Measurements from ENCODE around the gene LAG3.
A peak's percentile ranks its signal among the peaks of the same experiment; 100 is the strongest.

The LAG3 gene

GRCh38 chr12:6807170-6807569 is 34.9 kb downstream of the LAG3 start:
- TF ChIP-seq TCF12 (IDR thresholded peaks at IDR 0.05; ENCODE audit: low read depth): no peak
- no peak for TF ChIP-seq NFIC (IDR thresholded peaks at IDR 0.05)
- TF ChIP-seq CEBPB (IDR thresholded peaks at IDR 0.05): no peak
- no peak for TF ChIP-seq TAF1 (IDR thresholded peaks at IDR 0.05; ENCODE audit: low read depth)
- TF ChIP-seq EGR1 (IDR thresholded peaks at IDR 0.05): no peak
- no peak for TF ChIP-seq CREB1 (IDR thresholded peaks at IDR 0.05; ENCODE audit: low read depth)
- TF ChIP-seq USF1 (IDR thresholded peaks at IDR 0.05): no peak
- TF ChIP-seq REST (IDR thresholded peaks at IDR 0.05; ENCODE audit: low read depth): no peak
- no peak for TF ChIP-seq FOXM1 (IDR thresholded peaks at IDR 0.05; ENCODE audit: borderline replicate concordance, low read depth)

GRCh38 chr12:6809056-6809455 is 36.7 kb downstream of the LAG3 start:
- TF ChIP-seq USF1 (IDR thresholded peaks at IDR 0.05): no peak
- TF ChIP-seq CEBPB (IDR thresholded peaks at IDR 0.05): 0 out of 2 replicates have a peak, but pooled peaks have one; percentile 6

GRCh38 chr12:6810758-6811157 is 38.4 kb downstream of the LAG3 start:
- no peak for TF ChIP-seq TEAD4 (IDR thresholded peaks at IDR 0.05)
- no peak for TF ChIP-seq EGR1 (IDR thresholded peaks at IDR 0.05)
- no peak for TF ChIP-seq EP300 (IDR thresholded peaks at IDR 0.05; ENCODE audit: borderline replicate concordance)

- TF ChIP-seq YY1 (IDR thresholded peaks at IDR 0.05; ENCODE audit: low read depth): no peak
- TF ChIP-seq FOXM1 (IDR thresholded peaks at IDR 0.05; ENCODE audit: borderline replicate concordance, low read depth): no peak
- no peak for TF ChIP-seq MAX (IDR thresholded peaks at IDR 0.05)
- no peak for TF ChIP-seq RAD21 (IDR thresholded peaks at IDR 0.05; ENCODE audit: low read depth)
- TF ChIP-seq REST (IDR thresholded peaks at IDR 0.05; ENCODE audit: low read depth): no peak
- no peak for TF ChIP-seq CREB1 (IDR thresholded peaks at IDR 0.05; ENCODE audit: low read depth)
- no peak for TF ChIP-seq USF1 (IDR thresholded peaks at IDR 0.05)
These were observed 41.0 kb downstream of the LAG3 start for GRCh38 chr12:6813363-6813762.

- TF ChIP-seq TAF1 (IDR thresholded peaks at IDR 0.05; ENCODE audit: low read depth): no peak
- no peak for TF ChIP-seq FOXM1 (IDR thresholded peaks at IDR 0.05; ENCODE audit: borderline replicate concordance, low read depth)
- TF ChIP-seq EP300 (IDR thresholded peaks at IDR 0.05; ENCODE audit: borderline replicate concordance): no peak
- no peak for TF ChIP-seq CREB1 (IDR thresholded peaks at IDR 0.05; ENCODE audit: low read depth)
- TF ChIP-seq CEBPB (IDR thresholded peaks at IDR 0.05): no peak
- TF ChIP-seq TEAD4 (IDR thresholded peaks at IDR 0.05): no peak
These were observed 44.3 kb downstream of the LAG3 start for GRCh38 chr12:6816598-6816997.

- TF ChIP-seq RAD21 (IDR thresholded peaks at IDR 0.05; ENCODE audit: low read depth): no peak
These were observed 44.8 kb downstream of the LAG3 start for GRCh38 chr12:6817098-6817497.

- TF ChIP-seq MAX (IDR thresholded peaks at IDR 0.05) (no peak), TCF12 (IDR thresholded peaks at IDR 0.05; ENCODE audit: low read depth) (no peak), EP300 (IDR thresholded peaks at IDR 0.05; ENCODE audit: borderline replicate concordance) (no peak), ZBTB7A (IDR thresholded peaks at IDR 0.05; ENCODE audit: low read depth) (no peak), EGR1 (IDR thresholded peaks at IDR 0.05) (no peak), CEBPB (IDR thresholded peaks at IDR 0.05) (no peak), CREB1 (IDR thresholded peaks at IDR 0.05; ENCODE audit: low read depth) (no peak), RAD21 (IDR thresholded peaks at IDR 0.05; ENCODE audit: low read depth) (no peak), REST (IDR thresholded peaks at IDR 0.05; ENCODE audit: low read depth) (no peak), YY1 (IDR thresholded peaks at IDR 0.05; ENCODE audit: low read depth) (no peak), FOXM1 (IDR thresholded peaks at IDR 0.05; ENCODE audit: borderline replicate concordance, low read depth) (no peak), NFIC (IDR thresholded peaks at IDR 0.05) (no peak), USF1 (IDR thresholded peaks at IDR 0.05) (no peak), TAF1 (IDR thresholded peaks at IDR 0.05; ENCODE audit: low read depth) (no peak)
These were observed 45.4 kb downstream of the LAG3 start for GRCh38 chr12:6817662-6818157.

Measured in Ishikawa (cell line).